Upper lobe of left lung (tissue), 4 donors: ENCODE data around the gene DMP1.

Experiments used
- CTCF ChIP-seq, 6 experiments: fragments of 450-650 bp in 4 of 6; fragments of 200-600 bp in 2 of 6; sonication (generic) in 2 of 6; IDR thresholded peaks; one replicate each; pipeline ENCODE4 v1.5.1; 2016 to 2019; ENCODE audit warnings: antibody characterized with exemption in 6 of 6
- POLR2A ChIP-seq, 4 donors: fragments of 450-650 bp; IDR thresholded peaks; one replicate each; pipeline ENCODE4 v1.5.1; 2016 to 2017; ENCODE audit warnings: antibody characterized with exemption in 4 of 4, mild to moderate bottlenecking in 2 of 4
- POLR2AphosphoS5 ChIP-seq, 2 donors: sonication (generic); formaldehyde crosslinking; IDR thresholded peaks; one replicate each; pipeline ENCODE4 v1.5.1; 2017; ENCODE audit warnings: antibody characterized with exemption in 2 of 2

- TF ChIP-seq POLR2A (IDR thresholded peaks at IDR 0.05) (no peak), CTCF (IDR thresholded peaks at IDR 0.05) (no peak), POLR2AphosphoS5 (IDR thresholded peaks at IDR 0.05) (no peak)
Observed at GRCh38 chr4:87698394-87698793, 48.3 kb downstream of the DMP1 start.
